Sigmoid colon (tissue), 7 donors: Measurements from ENCODE around the gene NAALADL2. TPM values are rescaled to one million over a fixed set of nuclear protein-coding genes. Genes with fewer than 3 reads are reported as not detected.
"Not testable (repeated sequence)": the region's sequence is repeated elsewhere in the genome, so short reads cannot be mapped to it uniquely, and the experiment has no call there.

ENCODE experiments used
- DNase-seq: peaks from one replicate; pipeline ENCODE4 v3.0.0-alpha.2; 2019
- H3K27ac ChIP-seq, 4 donors: fragments of 200-600 bp; sonication (generic); one replicate each; pipeline ENCODE4 v1.5.1; 2016 to 2019; ENCODE audit warnings: mild to moderate bottlenecking in 1 of 4
- H3K27me3 ChIP-seq, 3 donors: fragments of 200-600 bp; sonication (generic); one replicate each; pipeline ENCODE4 v1.5.1; 2019; ENCODE audit warnings: mild to moderate bottlenecking in 1 of 3
- H3K36me3 ChIP-seq, 4 donors: fragments of 200-600 bp; sonication (generic); one replicate each; pipeline ENCODE4 v1.5.1; 2016 to 2019
- H3K4me1 ChIP-seq, 4 donors: fragments of 200-600 bp; sonication (generic); one replicate each; pipeline ENCODE4 v1.5.1; 2017 to 2019
- H3K4me3 ChIP-seq, 4 donors: fragments of 200-600 bp; sonication (generic); one replicate each; pipeline ENCODE4 v1.5.1; 2017 to 2019; ENCODE audit warnings: mild to moderate bottlenecking in 2 of 4, moderate library complexity in 1 of 4
- H3K9me3 ChIP-seq, 4 donors: fragments of 200-600 bp in 3 of 4; sonication (generic) in 3 of 4; one replicate each; pipeline versions ENCODE4 v1.5.1 to v1.6.1; 2013 to 2019
- CTCF ChIP-seq, 4 experiments: fragments of 450-650 bp in 3 of 4; fragments of 200-600 bp in 1 of 4; IDR thresholded peaks; one replicate each; pipeline ENCODE4 v1.5.1; 2016 to 2019; ENCODE audit warnings: antibody characterized with exemption in 4 of 4, mild to moderate bottlenecking in 3 of 4, moderate library complexity in 2 of 4
- EP300 ChIP-seq, 4 donors: sonication (generic); formaldehyde crosslinking; IDR thresholded peaks; one replicate each; pipeline ENCODE4 v1.6.1; 2017; ENCODE audit warnings: antibody characterized with exemption in 4 of 4
- POLR2A ChIP-seq, 2 donors: fragments of 450-650 bp; IDR thresholded peaks; one replicate each; pipeline ENCODE4 v1.6.1; 2016; ENCODE audit warnings: antibody characterized with exemption in 2 of 2, mild to moderate bottlenecking in 2 of 2, moderate library complexity in 2 of 2
- POLR2AphosphoS5 ChIP-seq, 4 donors: sonication (generic); formaldehyde crosslinking; IDR thresholded peaks; one replicate each; pipeline ENCODE4 v1.6.1; 2017; ENCODE audit warnings: antibody characterized with exemption in 4 of 4
- WGBS, 2 donors: extraction: QIAGEN DNeasy Blood & Tissue Kit; methylation state at CpG; one replicate each; pipeline ENCODE4 v1.1.7; 2013; 5-methylcytosine and 5-hydroxymethylcytosine counted together
- intact Hi-C: fragments of 100-400 bp; cut with DNase I; formaldehyde crosslinking; loops from one replicate; pipeline ENCODE4 v1.15.1; 2023
- polyA plus RNA-seq, 3 donors: library from polyadenylated mRNA; stranded (reverse); fragments of 200-250 nt; gene quantifications; one replicate each; pipeline ENCODE4 v1.2.3, GENCODE V29; 2013
- total RNA-seq, 4 donors: library from RNA; depleted of rRNA; stranded (reverse); fragments of >200 nt; gene quantifications; one replicate each; pipeline ENCODE4 v1.1.0, GENCODE V29; 2016
- donor health status: healthy with polysubstance abuse.
- donor health status: Bipolar disorder and iron deficiency.
- donor health status: healthy.

NAALADL2 gene
- total and polyA plus RNA-seq, 7 donors: 0.46 to 18.5 (median 6.0) TPM

GRCh38 chr3:175777495-175777894 is 918.4 kb downstream of the NAALADL2 start:
- H3K4me3 ChIP-seq: no peak overlapping the region
- H3K36me3 ChIP-seq: no peaks in the 10 kb centered on the region
- no peak for DNase-seq
- no peak overlapping the region for H3K27ac ChIP-seq
- H3K27me3 ChIP-seq: no peaks in the 10 kb centered on the region
- WGBS, 2 donors: 24 to 58% methylated on average over 3 of the region's 3 CpGs
- intact Hi-C loops: no loop called here
- H3K4me1 ChIP-seq: no peaks in the 10 kb centered on the region
- H3K9me3 ChIP-seq: no peaks in the 10 kb centered on the region
- TF ChIP-seq POLR2AphosphoS5 (IDR thresholded peaks at IDR 0.05) (no peak), CTCF (IDR thresholded peaks at IDR 0.05) (no peak), EP300 (IDR thresholded peaks at IDR 0.05) (no peak), POLR2A (IDR thresholded peaks at IDR 0.05) (no peak)

- no peaks in the 10 kb centered on the region for H3K27me3 ChIP-seq
- no peak overlapping the region for H3K4me3 ChIP-seq
- no peaks in the 10 kb centered on the region for H3K9me3 ChIP-seq
- H3K27ac ChIP-seq: no peak overlapping the region
- DNase-seq: no peak
- no peaks in the 10 kb centered on the region for H3K36me3 ChIP-seq
- 44 to 80% methylated on average over 3 of the region's 3 CpGs for WGBS, 2 donors
- intact Hi-C loops: no loop called here
- H3K4me1 ChIP-seq: no peaks in the 10 kb centered on the region
- TF ChIP-seq EP300 (IDR thresholded peaks at IDR 0.05) (no peak), CTCF (IDR thresholded peaks at IDR 0.05) (no peak), POLR2A (IDR thresholded peaks at IDR 0.05) (no peak), POLR2AphosphoS5 (IDR thresholded peaks at IDR 0.05) (no peak)
Measured at GRCh38 chr3:175777965-175778364, 918.8 kb downstream of the NAALADL2 start.

- no peaks in the 10 kb centered on the region for H3K27me3 ChIP-seq
Measured at GRCh38 chr3:175778994-175779393, 919.9 kb downstream of the NAALADL2 start.

DNA sequence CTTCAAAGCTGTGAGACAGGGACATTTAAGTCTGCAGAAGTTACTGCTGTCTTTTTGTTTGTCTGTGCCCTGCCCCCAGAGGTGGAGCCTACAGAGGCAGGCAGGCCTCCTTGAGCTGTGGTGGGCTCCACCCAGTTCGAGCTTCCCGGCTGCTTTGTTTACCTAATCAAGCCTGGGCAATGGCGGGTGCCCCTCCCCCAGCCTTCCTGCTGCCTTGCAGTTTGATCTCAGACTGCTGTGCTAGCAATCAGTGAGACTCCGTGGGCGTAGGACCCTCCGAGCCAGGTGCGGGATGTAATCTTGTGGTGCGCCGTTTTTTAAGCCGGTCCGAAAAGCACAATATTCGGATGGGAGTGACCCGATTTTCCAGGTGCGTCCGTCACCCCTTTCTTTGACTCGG is 928.0 kb downstream of the NAALADL2 start:
- H3K9me3 ChIP-seq, H3K4me1 ChIP-seq, H3K27me3 ChIP-seq, H3K27ac ChIP-seq, intact Hi-C loops, H3K36me3 ChIP-seq, DNase-seq, H3K4me3 ChIP-seq: not testable (repeated sequence)
- WGBS, 2 donors: 84% methylated on average over 12 of the region's 16 CpGs

More at GRCh38 chr3:175778994-175779393, 919.9 kb downstream of the NAALADL2 start:
- no peak for DNase-seq
- Histone ChIP-seq H3K9me3 (no peaks in the 10 kb centered on the region), H3K4me1 (no peaks in the 10 kb centered on the region), H3K36me3 (no peaks in the 10 kb centered on the region), H3K27ac (no peak overlapping the region), H3K4me3 (no peak overlapping the region)
- 17 to 62% methylated on average over 1 of the region's 1 CpG for WGBS, 2 donors
- TF ChIP-seq POLR2AphosphoS5 (IDR thresholded peaks at IDR 0.05) (no peak), CTCF (IDR thresholded peaks at IDR 0.05) (no peak), EP300 (IDR thresholded peaks at IDR 0.05) (no peak), POLR2A (IDR thresholded peaks at IDR 0.05) (no peak)
- intact Hi-C loops: no loop called here

DNA sequence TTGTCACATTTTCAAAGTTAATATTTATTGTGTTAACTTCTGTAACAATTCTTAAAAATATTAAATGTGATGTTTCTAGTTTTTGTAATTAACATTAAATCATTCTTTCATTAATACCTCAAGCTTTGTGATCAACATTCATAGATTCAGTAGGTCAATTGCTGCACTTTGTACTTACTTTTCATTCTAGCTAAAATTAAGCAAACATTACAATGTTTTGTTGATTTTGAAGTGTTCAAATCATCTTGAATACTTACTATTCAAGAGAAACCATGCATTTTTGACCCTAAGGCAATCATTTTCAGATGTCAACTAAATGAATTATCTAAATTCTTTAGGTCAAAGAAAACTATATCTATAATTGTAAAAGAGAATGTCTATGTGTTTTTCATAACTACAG is 933.1 kb downstream of the NAALADL2 start:
- H3K36me3 ChIP-seq: no peaks in the 10 kb centered on the region
- no peaks in the 10 kb centered on the region for H3K4me1 ChIP-seq
- DNase-seq: no peak
- no peak overlapping the region for H3K4me3 ChIP-seq
- intact Hi-C loops: no loop called here
- TF ChIP-seq POLR2AphosphoS5 (IDR thresholded peaks at IDR 0.05) (no peak), POLR2A (IDR thresholded peaks at IDR 0.05) (no peak), EP300 (IDR thresholded peaks at IDR 0.05) (no peak), CTCF (IDR thresholded peaks at IDR 0.05) (no peak)
- H3K27ac ChIP-seq: no peak overlapping the region
- no peaks in the 10 kb centered on the region for H3K9me3 ChIP-seq
- no peaks in the 10 kb centered on the region for H3K27me3 ChIP-seq
